GM21619 (cell line): ENCODE data around the gene ZNF597.
"Not testable (repeated sequence)": the region's sequence is repeated elsewhere in the genome, so short reads cannot be mapped to it uniquely, and the experiment has no call there.

Experiments used
- ATAC-seq: cut with Tn5 transposase; IDR thresholded peaks from one replicate; pipeline ENCODE4 v1.9.1; 2021; ENCODE audit not compliant: unreplicated experiment

ZNF597 gene

DNA sequence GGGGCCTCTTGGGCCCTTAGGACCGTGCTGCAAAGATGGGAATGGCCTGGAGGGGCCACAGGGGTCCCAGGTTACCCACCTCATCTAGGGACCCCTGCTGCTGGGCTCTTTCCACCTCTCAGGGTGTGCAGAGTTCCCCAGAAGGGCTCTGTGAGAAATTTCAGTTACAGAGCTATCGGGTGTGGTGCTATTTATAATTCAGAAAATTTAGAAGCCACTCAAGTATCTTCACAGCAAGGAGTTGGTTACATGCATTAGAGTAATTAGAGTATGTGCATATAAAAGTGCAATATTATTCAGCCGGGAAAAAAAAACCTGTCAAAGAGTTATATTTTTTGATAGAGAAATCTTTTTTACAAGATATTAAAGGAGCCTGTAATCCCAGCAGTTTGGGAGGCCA lies 33.1 kb upstream of the ZNF597 start:
- ATAC-seq, result no peak

DNA sequence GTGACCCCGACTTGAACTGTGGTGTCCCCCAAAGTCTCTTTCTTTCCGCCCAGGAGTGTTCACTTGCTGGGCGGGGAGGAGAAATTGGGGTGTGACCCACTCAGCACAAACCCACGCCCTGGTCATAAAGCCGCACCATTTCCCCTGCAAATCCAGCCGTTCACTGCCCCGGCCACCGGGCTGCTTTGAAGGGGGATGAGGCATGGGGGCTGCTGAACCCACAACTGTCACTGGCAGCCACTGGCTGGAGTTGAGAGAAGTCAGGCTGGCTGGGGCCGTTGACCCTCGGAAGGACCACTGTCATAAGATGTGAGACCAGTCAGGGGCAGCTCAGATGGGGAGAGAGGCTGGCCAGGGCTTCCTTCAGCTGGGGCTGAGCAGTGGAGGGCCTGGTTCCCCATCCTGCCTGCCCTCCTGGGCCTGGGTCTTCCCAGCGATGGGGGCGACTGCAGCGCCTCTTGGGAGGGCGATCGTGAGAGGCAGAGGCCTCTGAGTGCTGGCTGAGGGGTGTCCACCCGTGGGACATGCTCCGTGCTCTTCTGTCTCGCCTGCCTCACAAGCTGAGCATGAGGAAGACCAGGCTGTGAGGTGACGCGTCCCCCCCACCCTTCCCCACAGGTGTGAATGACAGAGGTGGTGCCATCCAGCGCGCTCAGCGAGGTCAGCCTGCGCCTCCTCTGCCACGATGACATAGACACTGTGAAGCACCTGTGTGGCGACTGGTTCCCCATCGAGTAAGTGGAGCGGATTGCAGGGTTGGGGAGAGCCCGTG lies 32.5 kb upstream of the ZNF597 start:
- no peak for ATAC-seq

DNA sequence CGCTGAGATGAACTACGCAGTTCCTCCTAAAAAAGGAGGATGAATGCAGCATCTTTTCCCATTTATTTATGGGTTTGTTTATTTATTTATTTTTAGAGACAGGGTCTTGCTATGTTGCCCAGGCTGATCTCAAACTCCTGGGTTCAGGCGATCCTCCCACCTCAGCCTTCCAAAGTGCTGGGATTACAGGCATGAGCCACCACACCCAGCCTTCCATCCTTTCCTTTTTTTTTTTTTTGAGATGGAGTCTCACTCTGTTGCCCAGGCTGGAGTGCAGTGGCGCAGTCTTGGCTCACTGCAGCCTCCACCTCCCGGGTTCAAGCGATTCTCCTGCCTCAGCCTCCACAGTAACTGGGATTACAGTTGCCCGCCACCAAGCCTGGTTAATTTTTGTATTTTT lies 31.6 kb upstream of the ZNF597 start:
- not testable (repeated sequence) for ATAC-seq

DNA sequence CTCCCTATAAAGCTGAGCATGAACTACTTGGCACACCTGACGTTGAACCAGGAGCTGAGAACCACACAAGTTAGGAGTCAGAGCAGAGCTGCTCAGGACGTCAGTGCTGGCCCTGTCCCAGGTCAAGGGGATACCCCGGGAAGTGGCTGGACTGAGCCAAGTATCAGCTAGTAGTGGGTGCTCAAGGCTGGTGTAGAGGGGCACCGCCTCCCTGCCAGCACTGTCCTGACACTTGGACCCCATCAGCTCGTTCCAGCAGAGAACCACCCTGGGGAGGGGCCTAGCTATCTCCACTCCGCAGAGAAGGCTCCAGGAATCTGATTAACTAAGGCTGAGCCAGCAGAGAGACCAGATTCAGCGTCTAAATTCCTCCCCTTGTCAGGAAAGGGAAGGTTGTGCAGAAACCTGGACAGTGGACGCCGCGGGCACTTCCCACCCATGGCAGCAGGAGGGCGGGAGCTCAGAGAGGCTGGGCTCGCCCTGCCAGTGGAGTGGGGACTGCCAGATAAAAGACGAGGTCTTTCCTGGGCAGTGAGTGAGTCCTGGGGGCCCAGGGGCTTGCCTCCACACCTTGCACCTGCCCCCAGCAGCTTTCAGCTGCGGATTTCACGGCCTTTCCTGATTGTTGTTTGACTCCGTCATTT lies 31.0 kb upstream of the ZNF597 start:
- no peak for ATAC-seq

DNA sequence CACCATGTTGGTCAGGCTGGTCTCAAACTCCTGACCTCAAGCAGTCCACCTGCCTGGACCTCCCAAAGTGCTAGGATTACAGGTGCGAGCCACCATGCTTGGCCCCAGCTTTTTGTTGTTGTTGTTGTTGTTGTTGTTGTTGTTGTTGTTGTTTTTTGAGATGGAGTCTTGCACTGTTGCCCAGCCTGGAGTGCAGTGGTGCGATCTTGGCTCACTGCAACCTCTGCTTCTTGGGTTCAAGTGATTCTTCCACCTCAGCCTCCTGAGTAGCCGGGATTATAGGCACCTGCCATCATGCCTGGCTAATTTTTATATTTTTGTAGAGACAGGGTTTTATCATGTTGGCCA lies 30.3 kb upstream of the ZNF597 start:
- not testable (repeated sequence) for ATAC-seq

DNA sequence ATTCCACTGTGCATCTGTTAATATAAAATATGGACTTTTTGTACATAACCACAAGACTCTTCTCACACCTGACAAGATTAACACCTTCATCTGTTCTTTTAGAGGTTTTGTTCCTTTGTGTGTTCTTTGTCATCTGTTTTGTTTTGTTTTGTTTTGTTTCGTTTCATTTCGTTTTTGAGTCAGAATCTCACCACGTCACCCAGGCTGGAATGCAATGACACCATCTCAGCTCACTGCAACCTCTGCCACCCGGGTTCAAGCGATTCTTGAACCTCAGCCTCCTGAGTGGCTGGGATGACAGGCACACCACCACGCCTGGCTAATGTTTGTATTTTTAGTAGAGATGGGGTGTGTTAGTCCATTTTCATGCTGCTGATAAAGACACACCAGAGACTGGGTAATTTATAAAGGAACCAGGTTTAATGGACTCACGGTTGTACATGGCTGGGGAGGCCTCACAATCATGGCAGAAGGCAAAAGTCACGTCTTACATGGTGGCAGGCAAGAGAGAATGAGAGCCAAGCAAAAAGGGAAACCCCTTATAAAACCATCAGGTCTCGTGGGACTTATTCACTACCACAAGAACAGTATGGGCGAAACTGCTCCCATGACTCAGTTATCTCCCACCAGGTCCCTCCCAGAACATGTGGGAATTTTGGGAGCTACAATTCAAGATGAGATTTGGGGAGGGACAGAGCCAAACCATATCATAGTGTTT lies 29.7 kb upstream of the ZNF597 start:
- no peak for ATAC-seq

DNA sequence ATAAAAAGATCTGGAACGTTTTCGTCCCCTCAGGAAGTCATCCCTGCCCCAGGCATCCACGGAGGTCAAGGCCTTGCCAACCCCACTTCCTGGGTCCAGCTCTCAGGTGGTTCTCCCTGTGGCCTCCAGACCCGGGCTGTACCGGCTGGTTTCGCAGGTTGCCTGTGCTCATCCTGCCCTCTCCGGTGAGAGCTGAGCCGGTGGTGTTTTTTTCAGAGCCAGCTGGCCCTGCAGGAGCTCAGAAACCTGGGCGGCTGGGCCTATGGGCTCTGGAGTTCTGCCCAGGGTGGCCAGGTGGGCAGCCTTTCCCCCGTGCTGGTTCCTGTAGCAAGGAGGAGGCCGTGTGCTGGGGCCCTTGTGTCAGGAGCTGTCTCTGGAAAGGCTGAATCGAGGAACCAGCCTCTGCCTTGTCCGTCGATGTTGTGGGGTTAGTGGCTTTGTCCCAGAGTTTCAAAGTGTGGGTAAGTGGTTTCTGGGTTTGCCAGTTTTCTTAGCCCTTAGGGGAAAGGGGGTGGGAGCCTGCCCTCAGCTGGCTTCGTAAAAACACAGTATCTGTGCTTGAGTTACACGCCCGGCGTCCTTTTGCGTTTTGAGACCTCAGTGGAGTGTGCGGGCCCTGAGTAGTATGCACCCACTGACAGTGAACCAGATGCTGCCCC lies 28.3 kb upstream of the ZNF597 start:
- no peak for ATAC-seq

DNA sequence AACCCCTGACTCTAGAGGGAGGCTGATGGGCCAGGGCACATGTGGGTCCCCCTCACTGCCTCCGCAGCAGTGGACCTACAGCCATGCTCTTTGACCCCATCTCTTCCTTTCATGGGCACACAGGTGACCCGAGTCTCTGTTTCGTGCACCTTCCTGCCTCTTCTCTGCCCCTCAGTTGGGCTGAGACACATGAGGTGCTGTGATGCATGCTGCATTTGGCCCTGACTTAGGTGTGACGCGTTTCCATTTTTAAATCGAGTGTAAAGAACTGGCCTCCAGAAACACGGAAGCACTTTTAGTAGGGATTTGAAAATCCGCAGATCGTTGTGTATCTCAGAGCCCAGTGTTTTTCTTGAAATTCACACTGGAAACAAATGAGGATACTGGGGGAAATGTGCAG lies 27.4 kb upstream of the ZNF597 start:
- ATAC-seq, result no peak

DNA sequence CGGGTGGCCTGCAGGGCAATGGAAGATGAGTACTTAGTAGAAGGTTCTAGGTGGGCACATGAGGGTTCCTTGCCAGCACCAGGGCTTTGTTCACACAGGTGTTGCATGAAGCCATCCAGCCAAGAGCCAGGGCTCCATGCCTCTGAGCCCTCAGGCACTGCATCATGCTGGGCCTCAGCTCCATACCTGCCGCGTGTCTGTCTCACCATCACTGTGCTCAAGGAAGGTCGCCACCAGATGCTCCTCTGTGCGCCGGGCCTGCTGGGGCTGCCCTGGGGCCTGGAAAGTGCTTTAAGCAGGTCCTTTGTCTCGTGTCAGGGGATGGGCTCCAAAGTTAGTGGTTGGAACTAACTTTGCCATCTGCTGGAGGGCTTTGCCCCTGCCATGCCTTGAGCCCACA lies 26.4 kb upstream of the ZNF597 start:
- ATAC-seq, result no peak

DNA sequence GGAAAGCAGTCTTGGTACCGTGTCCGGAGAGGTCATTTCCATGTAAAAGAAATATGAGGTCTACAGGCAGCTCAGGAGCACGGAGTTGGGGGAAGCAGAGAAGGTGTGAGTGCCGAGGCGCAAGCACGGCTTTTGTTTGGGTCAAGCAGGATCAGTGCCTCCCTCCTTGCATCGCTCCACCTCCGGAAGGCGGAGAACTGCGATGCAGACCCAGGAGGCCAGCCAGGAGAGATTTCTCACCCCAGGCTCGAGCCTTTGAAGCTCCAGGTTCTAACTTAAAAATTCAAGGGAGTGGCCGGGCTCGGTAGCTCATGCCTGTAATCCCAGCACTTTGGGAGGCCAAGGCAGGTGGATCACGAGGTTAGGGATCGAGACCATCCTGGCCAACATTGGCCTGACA lies 25.2 kb upstream of the ZNF597 start:
- no peak for ATAC-seq

DNA sequence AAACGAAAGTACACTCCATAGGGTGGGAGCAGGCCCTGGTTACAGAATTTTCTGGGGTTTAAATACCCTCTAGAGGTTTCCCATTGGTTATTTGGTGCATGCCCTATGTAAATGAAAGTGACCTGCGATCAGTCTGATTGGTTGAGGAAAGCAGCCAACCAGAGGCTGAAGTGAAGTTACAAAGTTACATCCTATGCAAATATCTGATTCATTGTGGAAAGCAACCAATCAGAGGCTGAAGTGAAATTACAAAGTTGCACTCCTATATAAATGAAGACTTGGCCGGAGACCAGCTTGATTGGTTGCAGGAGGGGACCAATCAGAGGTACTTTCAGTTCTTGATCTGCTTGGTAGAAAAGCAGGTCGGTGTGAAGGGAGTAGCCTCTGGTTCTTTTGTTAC lies 24.6 kb upstream of the ZNF597 start:
- ATAC-seq, result no peak

DNA sequence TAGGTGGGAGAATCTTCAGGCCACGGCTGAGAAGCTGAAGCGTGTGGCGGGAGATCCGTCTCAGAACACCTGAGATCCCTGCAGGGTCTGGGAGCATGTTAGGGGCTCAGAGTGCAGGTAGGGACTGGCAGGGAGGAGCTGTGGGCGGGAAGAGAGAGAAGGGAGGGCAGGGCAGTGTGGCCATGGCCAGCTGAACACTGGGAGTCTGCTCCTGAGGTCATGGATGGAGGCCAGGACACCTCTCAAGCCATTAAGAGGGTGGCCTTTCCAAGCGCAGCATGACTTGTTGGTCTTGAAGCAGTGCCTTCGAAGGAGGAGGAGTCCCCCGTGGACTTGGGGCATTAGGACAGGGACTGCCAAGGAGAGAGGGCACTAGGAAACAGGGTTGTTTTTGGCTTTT lies 23.9 kb upstream of the ZNF597 start:
- no peak for ATAC-seq

DNA sequence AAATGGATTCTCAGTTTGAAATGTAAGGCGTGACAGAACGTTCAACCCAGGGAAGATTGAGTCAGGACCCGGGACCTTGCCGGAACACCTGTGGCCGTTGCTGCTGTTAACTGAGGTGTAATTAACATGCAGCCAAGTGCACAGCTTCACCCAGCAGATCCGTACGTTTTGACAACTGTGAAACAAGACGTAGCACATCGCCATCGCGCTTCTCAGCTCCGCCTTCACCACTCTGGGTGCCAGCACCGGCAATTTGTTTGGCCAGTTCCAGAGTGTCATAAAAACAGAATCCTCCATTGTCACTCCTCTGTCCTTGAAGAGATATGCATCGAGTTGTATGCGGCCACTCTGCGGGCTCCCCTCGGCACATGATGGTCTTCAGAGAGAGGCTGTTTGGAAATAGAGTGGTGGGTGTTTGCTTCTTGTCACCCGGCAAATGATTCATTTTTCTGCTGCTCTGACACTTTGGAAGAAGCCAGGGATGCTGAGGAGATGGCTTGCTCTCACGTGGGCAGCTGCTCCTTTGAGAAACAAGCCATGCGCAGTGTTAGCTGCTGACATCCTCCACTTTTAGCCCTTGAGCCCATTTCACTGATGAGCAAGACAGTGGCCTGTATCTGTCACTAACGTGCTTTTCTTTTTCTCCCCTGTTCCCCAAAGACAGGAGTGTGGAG lies 22.7 kb upstream of the ZNF597 start:
- no peak for ATAC-seq

DNA sequence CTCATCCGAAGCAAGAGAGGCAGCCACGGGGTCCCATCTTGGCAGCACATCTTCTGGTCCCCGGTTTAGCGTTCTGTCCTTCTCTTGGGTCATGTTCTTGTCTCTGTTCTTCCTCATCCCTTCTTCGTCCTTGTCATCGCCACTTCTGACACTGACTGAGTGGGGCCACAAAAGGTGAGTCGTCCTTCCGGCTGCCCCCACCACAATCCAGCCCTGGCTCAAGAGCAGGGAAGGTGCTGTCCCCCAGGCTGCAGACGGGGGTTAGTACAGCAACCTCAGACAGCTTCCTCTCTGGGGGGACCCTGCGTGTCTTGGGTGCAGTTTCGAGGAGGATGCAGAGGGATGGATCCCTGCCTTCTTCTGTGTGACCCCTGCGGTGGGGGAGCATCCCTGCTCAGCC lies 22.0 kb upstream of the ZNF597 start:
- ATAC-seq, result no peak

DNA sequence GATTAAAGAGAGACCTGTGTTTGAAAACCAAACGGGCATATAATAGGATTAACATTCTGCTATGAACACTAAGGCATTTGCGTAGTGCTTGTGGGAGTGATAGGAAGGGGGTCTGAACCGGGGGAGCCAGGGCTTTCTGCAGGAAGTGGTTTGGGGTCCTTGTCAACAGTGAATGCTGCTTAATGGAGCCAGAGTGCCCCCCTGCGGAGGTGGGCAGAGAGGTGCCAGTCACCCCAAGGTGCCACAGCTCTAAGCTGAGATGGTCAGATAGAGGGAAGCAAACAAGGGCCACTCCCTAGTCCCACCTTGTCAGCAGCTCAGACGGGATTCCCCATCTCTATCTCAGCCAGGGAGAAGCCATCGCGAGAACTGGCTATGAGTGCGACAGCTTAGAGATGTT lies 17.8 kb upstream of the ZNF597 start:
- no peak for ATAC-seq

DNA sequence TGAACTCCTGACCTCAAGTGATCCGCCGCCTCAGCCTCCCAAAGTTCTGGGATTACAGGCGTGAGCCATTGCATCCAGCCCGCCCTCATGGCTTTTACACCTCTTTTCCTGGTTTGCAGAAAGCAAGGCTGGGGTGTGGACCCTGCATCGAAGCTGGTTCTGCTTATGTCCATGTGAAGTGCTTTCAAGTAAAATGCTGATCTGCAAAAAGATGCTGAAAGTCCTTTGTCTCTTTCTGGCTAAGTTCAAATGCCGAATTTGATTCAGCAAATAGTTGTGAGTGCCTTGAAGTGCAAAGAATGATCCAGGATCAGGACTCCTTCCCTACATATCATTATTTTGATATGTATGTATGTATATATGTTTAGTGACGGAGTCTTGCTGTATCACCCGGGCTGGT lies 17.3 kb upstream of the ZNF597 start:
- ATAC-seq, result no peak

DNA sequence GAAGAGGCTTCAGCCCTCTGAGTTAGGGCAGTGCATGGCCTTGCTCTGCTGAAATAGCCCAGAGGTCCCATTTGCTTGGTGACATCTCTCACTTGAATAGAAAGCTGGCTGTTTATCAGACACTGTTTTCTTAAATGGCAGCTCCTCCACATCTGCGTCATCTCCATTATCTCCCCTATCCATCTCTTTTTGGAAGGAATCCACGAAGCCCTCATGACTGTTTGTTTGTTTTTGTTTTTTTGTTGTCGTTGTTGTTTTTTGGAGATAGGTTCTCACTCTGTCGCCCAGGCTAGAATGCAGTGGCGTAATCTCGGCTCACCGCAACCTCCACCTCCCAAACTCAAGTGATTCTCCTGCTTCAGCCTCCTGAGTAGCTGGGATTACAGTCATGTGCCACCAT lies 16.8 kb upstream of the ZNF597 start:
- no peak for ATAC-seq

DNA sequence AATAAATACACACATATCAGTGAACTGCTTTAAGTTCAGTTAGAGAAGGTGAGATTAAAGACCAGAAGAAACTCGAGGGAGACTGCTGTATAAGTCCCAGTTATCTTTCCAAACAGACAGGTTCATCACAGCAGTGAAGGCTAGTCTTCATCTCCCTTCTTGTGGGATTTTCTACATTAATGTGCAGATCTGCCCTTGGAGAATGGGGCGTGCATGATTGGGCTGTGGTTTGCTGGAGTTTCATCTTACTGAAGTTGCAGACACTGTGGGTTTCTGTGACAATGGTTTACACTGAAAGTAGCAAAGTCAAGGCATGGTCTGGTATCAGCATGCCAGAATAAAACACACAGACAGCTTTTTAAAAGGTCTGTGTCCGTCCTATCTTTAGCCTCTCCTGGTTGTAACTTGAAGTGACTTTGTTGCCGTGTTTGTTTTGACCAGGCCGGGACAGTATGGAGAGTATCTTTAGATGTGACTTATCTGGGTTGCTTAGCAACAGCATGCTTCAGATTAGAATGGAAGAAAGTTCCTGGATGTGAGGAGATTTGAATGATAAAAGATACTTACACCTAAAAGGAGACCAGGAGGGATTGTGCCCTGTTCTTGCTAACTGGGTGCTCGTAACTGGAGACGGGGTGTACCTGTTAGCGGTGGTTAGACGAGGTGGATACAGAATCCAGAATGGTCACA lies 16.2 kb upstream of the ZNF597 start:
- no peak for ATAC-seq

DNA sequence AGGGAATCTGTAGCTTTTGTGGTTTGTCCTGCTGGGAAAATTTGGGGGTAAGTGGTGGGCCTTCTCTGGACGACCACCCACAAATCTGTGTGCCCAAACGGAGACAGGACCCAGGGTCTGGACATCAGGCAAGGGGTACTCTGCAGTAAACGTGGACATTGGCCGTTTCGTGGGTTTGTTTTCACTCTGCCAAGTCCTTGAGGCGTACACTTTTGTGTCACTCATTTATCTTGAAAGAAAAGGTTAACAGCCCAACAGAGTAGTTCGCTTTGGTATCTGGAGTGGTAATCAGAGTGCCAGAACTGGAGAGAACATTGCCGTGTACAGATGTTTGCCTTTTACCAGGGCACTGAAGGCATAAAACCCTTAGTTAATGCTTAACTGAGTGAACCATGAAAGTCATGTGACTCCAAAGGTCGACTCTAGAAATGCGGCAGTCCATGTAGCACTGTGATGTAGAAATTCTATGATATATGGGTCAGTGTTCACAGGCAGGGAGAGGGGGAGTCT lies 15.6 kb upstream of the ZNF597 start:
- no peak for ATAC-seq

DNA sequence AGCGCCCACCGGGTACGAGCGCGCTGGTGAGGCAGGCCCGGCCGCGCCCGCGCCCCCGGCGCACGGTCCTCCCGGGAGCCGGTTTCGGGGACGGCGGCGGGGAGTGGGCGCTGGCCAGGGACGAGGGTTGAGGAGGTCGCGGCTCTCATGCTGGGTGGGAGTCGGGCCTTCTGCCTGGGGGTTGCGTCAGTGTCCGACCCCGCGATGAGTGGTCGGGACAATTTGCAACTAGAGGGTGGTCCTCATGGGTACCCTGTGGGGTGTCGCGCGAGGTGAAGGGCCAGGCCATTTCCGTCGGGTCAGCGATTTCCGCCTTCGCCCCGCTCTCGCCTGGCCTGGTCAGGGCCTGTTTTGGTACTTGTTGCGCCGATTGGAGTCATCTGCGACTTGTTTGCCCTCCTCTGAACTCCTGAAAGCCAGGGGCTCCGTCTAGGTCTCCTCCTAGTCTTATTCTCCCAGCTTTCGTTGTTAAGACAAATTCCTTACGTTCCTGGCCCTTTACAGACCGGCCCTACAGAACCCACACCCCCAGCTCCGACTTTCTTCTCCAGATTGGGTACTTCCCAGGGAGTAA lies 15.1 kb upstream of the ZNF597 start:
- ATAC-seq, result peak; percentile 22
